Measurements from ENCODE around the gene SERINC1. TPM values are rescaled to one million over a fixed set of nuclear protein-coding genes. Genes with fewer than 3 reads are reported as not detected.
A peak's percentile ranks its signal among the peaks of the same experiment; 100 is the strongest.

The SERINC1 gene
- total and polyA plus RNA-seq, 9 of the 15 experiments (the other 6 are each of a cell fraction or from before 2014, with no cell fraction given), result 28.8 to 64.6 (median 39.7) TPM

DNA sequence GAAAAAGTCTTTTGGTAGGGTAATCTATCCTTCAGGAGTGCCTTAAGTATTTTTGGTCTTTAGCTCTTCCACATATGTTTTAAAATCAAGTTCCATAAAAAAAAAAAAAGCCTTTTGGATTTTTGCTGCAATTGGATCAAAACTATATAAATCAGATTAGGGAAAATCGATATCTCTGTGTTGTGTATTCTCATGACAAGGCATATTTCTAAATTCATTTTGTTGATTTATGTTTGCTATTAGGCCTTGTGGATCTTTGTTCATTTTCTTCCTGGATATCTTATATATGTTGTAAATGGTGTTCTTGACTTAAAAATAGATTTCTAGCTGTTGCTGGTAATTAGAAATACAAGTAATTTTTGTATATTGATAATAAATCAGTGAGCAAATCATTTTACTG, 63.4 kb downstream of the SERINC1 start:
- Histone ChIP-seq H3K4me1 (replicated peaks in 1 of 2; ENCODE audit: control insufficient read depth in 2 of 2, insufficient read depth in 2 of 2, low read length in 2 of 2) (peaks cover 0 to 8% of the 10 kb centered on the region in 2 experiments; a peak in 2 of 5 replicates), H3K9me1 (ENCODE audit: control insufficient read depth, insufficient read depth, low read length) (no peaks in the 10 kb centered on the region), H3K27ac (ENCODE audit: extremely low read depth, low read depth, low read length) (peak overlapping the region; percentile 60; the same call in 1 of the 3 replicates), H4K20me1 (replicated peaks; ENCODE audit: control insufficient read depth, insufficient read depth, low read length) (no peaks in the 10 kb centered on the region), H3K36me3 (ENCODE audit: control insufficient read depth, insufficient read depth, low read length) (peaks cover 27% of the 10 kb centered on the region), H3K4me2 (ENCODE audit: insufficient read depth, low read length) (no peak overlapping the region), H3K79me2 (ENCODE audit: control insufficient read depth, insufficient read depth, low read length) (peaks cover 92% of the 10 kb centered on the region), H3K9ac (ENCODE audit: insufficient read depth in 1 of 2, low read depth in 2 of 2, low read length in 2 of 2) (no peak overlapping the region), H2AFZ (ENCODE audit: low read depth, low read length) (no peak overlapping the region), H3K9me3 (replicated peaks; ENCODE audit: control insufficient read depth, insufficient read depth, low read depth, low read length) (0 out of 2 replicates have a peak, but pooled peaks cover 3% of the 10 kb centered on the region), H3K27me3 (ENCODE audit: control insufficient read depth in 2 of 2, insufficient read depth in 2 of 2, low read length in 2 of 2) (no peaks in the 10 kb centered on the region), H3K4me3 (no peak overlapping the region)
- ChIA-PET CTCF (ENCODE audit: low intra/inter-chr PET ratio) (interaction anchor here (0.6 kb wide), 1 partner anchor 378 kb away, joined by 3 read pairs; no protein-coding TSS in a partner anchor), POLR2A (interaction anchor here (1.0 kb wide), 1 partner anchor 9 kb away, joined by 3 read pairs; no protein-coding TSS in a partner anchor)
- intact Hi-C loops (cut with micrococcal nuclease) (no loop called here), in situ Hi-C loops (cut with MboI) (no loop called here)
- BruUV-seq (replicated peaks), result no TSS peak
- 64% methylated on average over 1 of the region's 1 CpG for WGBS (ENCODE audit: insufficient coverage, low coverage, missing lambda C conversion rate)
- TF ChIP-seq C11orf30 (IDR thresholded peaks at IDR 0.05; ENCODE audit: low read depth) (peak; percentile 53), KDM1A (IDR thresholded peaks at IDR 0.05) (peak in 1 of 2 experiments; percentile 49; a peak in 1 of 4 replicates), HINFP (tag; conservative IDR thresholded peaks at IDR 0.05; ENCODE audit: low read depth) (no peak), ZNF316 (IDR thresholded peaks at IDR 0.05) (peak; percentile 74), CHD1 (IDR thresholded peaks at IDR 0.05; ENCODE audit: low read length) (no peak)
- ATAC-seq (no peak), DNase-seq (ENCODE audit: extremely low read depth in 1 of 4, low spot score in 3 of 4) (no peak), FAIRE-seq (no peak)
